Measurements from ENCODE around the gene SRRM1.
"Not testable (repeated sequence)": the region's sequence is repeated elsewhere in the genome, so short reads cannot be mapped to it uniquely, and the experiment has no call there.

Gene SRRM1

DNA sequence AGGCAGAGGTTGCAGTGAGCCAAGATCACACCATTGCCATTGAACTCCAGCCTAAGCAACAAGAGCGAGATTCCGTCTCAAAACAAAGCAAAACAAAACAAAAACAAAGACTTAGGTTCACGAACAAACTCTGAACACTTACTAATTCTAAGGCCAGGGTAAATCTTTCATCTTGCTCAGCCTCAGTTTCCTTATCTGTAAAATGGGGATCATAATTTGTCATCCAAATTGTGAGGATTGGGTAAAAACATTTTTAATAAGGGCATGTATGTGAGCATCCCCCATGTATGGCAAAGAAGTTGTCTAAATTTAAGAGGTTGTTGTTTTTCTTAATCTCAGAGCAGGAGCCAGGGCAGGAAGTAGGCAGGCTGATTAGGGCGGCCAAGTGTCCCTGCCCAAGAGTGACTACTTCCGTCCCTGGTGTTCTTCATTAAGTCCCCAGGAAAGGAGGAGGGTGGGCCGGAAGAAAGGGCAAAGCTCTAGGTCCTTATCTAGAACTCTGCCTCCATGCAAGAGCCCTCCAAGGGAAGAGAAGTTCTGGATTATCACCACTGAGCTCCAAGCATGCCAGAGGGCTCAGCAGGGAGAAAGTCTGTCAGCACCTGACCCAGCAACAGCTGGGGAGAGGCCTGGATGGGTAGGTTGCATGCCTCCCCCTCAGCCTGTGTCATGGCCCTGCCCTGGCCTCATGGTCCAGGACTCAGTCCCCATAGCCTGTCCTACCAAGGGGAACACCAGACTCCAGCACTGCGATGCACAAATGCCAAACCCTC lies 52.3 kb downstream of the SRRM1 start:
- no peak for DNase-seq (ENCODE audit: low read depth)

GRCh38 chr1:24696041-24696755 lies 53.1 kb downstream of the SRRM1 start:
- no peak for DNase-seq (ENCODE audit: low read depth)

- DNase-seq (ENCODE audit: low read depth) = no peak
These were observed 53.7 kb downstream of the SRRM1 start for GRCh38 chr1:24696756-24697330.

DNA sequence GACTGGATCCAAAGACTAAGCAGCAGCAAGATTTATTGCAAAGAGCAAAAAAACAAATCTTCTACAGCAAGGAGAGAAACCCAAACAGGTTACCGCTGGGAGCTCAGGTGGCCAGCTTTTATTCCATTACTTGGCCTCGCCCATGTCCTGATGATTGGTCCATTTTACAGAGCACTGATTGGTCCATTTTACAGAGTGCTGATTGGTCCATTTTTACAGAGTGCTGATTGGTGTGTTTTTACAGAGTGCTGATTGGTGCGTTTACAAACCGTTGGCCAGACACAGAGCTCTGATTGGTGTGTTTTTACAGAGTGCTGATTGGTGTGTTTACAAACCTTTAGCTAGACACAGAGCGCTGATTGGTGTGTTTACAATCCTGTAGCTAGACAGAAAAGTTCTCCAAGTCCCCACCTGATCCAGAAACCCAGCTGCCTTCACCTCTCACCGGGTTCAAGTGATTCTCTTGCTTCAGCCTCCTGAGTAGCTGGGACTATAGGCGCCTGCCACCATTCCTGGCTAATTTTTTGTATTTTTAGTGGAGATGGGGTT lies 54.4 kb downstream of the SRRM1 start:
- not testable (repeated sequence) for DNase-seq (ENCODE audit: low read depth)

GRCh38 chr1:24698326-24698725 lies 55.2 kb downstream of the SRRM1 start:
- not testable (repeated sequence) for DNase-seq (ENCODE audit: low read depth)

DNA sequence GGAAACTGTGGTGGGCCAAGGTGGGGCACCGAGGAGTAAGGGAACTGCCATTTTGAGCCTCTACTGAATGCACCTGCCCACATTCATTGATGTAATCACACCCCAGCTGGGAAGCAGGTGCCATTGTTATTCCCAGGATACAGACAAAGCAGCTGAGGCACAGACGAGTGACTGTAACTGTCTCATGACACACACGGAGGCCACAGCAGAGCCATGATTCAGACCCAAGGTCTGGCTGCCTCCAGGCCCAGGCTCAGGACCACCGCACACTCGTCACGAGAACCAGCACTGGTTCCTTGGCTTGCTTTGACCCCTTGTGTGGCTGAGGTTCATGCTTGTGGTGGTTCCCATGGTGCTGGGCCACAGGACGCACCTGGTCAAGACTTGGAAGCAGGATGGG lies 56.5 kb downstream of the SRRM1 start:
- no peak for DNase-seq (ENCODE audit: low read depth)

DNA sequence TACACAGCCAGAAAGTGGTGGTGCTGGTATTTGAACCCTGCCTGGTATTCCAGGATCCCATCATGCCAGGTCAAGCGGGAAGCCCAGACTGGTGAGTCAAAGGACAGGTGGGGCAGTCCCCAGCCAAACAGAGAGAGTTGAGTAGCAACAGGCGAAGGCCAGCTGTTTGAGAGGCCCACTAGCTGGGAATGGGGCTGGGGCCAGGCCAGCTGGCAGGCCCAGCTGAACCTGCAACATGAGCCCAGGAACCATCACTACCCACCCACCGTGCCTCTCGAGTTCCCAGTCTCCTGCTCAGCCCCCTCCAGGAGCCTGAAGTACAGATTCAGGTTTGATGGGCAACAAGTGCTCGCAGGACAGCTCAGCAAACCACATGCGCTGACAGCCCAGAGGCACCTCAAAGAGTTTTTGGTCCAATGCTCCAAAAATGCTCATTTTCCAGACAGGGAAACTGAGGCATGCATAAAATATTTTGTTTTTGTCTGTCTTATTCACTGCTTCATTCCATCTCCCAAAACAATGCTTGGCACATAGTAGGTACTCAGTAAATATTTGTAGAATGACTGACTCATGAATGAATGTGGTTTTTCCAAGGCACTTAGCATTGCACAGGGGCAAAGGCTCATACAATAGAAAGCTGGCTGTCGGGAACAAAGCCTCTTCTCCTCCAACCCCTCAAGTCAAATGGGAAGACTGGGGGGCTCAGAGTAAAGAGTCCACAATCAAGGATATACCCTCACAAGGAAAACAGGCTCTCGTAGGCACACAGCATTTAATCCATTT lies 59.6 kb downstream of the SRRM1 start:
- DNase-seq (ENCODE audit: low read depth) = no peak

DNA sequence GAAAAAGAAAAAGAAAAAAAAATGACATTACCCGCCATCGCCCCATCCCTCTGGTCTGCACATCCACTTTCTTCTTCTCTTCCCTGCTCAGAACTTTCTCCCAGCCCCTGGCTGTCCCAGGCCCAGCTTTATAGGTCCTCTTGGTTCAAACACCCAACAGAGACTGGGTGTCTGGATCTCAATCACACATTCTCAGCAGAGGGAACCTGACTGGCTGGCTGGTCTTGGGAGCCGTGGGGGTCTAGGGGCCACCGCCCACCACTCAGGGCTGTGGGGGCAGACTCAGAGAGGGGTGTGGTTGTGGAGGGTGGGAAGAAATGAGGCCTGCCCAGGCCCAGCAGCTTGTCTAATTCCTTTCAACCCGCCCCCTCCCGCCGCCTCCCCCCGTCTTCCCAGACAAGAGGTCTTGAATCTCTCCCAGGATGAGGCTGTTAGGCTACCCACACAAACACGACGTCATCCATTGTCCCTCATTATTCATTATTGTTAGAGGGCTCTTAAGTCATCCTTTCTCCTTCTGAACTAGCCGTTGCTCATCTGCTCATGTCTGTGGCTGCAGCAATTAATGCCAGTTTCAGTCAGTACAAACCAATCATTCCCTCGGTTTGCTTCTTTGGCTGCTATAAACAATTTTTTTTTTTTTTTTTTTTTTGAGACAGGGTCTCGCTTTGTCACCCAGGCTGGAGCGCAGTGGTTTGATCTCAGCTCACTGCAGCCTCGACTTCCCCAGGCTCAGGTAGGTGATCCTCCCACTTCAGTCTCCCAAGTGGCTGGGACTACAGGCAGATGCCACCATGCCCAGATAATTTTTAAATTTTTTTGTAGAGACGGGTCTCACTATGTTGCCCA lies 61.5 kb downstream of the SRRM1 start:
- DNase-seq (ENCODE audit: low read depth) = no peak

DNA sequence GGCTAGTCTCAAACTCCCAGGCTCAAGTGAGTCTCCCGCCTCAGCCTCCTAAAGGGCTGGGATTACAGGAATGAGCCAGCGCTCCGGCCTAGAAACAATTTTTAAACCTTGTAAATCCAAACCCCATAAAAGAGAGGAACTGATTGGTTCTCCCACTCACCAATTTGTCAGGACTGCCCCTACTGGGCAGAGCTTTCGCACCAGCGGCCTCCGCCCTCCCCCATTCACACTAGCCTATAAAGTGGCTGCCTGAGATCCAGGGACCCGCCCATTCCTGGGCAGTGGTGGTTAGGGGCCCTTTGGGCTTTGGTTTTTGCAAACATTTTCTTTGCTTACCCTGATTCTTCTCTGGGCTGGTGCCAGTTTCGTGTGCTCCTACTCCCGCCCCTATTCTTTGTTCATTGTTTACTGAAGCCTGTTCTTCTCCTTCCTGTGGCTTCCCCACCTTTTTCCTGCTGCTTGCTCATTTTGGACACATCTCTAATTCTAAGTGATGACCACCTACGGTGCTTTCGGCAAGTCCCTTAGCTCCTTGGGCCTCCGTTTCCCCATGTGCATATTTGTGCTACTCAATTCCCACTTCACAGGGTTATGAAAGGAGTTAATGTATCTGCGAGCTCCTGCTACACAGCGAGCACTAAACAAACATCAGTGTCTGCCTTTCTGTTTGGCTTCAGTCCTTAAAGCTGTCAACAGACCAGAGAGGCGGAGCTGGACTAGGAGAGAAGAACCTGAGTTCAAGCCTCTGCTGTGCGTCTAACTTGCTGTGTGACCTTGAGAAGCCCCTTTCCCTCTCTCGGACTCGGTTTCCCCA lies 62.4 kb downstream of the SRRM1 start:
- DNase-seq (ENCODE audit: low read depth) = no peak

GRCh38 chr1:24706074-24706389 lies 62.9 kb downstream of the SRRM1 start:
- DNase-seq (ENCODE audit: low read depth) = not testable (repeated sequence)

DNA sequence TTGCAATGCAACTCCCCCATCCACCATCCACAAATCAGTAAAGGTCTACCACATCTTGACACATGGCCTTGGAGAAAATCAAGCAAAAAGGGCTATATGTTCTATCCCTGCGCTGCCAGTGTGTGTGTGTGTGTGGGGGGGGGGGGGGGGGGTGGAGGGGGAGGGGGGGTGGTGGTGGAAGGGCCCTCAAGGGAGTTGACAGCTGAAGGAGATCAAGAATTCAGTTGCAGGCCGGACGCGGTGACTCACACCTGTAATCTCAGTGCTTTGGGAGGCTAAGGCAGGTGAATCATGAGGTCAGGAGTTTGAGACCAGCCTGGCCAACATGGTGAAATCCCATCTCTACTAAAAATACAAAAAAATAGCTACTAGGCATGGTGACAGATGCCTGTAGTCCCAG lies 64.6 kb downstream of the SRRM1 start:
- no peak for DNase-seq (ENCODE audit: low read depth)

GRCh38 chr1:24708938-24709337 lies 65.8 kb downstream of the SRRM1 start:
- no peak for DNase-seq (ENCODE audit: low read depth)

DNA sequence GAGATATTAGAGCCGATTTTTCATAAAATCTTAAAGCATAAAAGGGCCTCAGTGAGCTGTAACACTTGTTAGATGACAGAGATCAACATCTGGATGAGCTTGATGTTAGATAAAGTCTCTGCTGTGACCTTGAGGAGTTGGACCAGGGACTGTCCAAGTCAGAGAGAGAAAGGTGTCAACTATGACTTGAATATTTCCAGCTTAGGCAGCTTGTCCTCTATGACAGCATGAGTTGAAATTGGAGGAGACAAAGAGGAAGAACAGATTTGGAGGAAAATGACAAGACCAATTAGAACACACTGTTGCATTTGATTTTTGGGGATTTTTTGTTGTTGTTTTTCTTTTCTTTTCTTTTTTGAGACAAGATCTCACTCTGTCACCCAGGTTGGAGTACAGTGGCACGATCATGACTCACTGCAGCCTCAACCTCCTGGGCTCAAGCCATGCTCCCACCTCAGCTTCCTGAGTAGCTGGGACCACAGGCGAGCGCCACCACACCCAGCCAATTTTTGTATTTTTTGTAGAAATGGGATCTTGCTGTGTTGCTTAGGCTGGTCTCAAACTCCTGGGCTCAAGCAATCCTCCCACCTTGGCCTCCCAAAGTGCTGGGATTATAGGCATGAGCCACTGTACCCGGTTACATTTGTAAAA lies 66.8 kb downstream of the SRRM1 start:
- no peak for DNase-seq (ENCODE audit: low read depth)

DNA sequence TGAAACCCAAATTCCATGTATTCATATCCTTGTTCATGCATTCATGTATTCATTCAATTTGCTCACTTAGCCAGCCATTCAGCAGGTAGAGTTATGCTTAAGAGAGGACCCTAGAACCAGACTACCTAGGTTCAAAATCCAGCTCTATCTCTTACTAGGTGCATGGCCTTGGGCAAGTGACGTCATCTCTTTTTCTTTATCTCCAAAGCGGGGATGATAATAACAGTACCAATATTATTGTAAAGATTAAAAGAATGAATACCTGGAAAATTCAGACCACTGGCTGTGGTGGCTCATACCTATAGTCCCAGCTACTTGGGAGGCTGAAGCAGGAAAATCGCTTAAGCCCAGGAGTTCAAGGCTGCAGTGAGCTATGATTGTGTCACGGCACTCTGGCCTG lies 68.2 kb downstream of the SRRM1 start:
- DNase-seq (ENCODE audit: low read depth) = no peak

DNA sequence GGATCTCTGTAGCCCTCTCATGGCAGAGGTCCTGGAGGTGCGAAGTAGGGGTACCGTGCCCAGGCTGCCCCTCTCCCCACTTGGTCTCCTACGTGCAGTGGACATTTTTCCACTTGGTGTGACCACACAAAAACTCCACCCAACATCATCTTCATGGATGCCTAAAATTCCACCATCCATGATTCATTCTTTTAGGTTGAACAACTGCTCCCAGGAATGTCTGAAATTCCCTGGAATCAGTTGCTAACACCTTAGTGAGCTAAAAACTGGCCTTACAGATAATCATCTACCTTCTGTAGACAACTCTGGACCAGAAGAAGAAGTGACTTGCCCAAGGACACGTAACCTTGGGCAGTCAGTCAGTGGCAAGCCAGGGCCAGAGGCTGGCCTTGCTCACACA lies 70.1 kb downstream of the SRRM1 start:
- no peak for DNase-seq (ENCODE audit: low read depth)

- DNase-seq (ENCODE audit: low read depth) = no peak
These were observed 70.6 kb downstream of the SRRM1 start for GRCh38 chr1:24713736-24714135.

- no peak for DNase-seq (ENCODE audit: low read depth)
These were observed 71.9 kb downstream of the SRRM1 start for GRCh38 chr1:24714859-24715520.

- no peak for DNase-seq (ENCODE audit: low read depth)
These were observed 72.6 kb downstream of the SRRM1 start for GRCh38 chr1:24715658-24716057.

GRCh38 chr1:24717887-24718650 lies 75.0 kb downstream of the SRRM1 start:
- DNase-seq (ENCODE audit: low read depth) = no peak
